GM18520 (cell line): ENCODE results near the gene LTC4S.
"Not testable (repeated sequence)": the region's sequence is repeated elsewhere in the genome, so short reads cannot be mapped to it uniquely, and the experiment has no call there.

Experiments
- ATAC-seq: cut with Tn5 transposase; IDR thresholded peaks from one replicate; pipeline ENCODE4 v1.9.1; 2021; ENCODE audit not compliant: unreplicated experiment

Gene LTC4S

DNA sequence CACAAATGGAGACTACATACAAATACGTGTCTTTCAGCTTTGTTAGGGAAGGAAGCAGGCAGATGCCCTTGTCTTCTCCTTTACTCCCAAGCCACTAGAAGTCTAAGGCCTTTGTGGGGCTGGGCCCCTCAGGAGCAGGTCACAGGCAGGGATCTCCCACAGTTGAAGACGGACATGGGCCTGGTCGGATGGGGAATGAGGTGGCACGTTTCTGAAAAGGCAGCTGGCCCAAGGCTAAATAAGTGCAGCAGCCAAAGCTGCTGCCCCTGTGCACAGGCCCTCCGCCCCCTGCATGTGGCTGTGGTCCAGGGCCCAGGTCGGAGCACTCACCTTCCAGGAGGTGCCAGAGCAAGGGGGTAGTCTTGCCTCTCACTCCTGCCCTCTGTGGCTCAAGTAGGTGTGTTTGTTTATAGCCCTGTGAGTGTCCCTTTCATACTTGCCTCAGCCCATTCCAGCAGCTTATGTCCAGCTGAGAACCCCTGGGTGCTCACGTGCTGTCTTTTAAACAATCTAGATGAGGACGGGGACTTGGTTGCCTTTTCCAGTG lies 28.7 kb downstream of the LTC4S start:
- ATAC-seq, result no peak

DNA sequence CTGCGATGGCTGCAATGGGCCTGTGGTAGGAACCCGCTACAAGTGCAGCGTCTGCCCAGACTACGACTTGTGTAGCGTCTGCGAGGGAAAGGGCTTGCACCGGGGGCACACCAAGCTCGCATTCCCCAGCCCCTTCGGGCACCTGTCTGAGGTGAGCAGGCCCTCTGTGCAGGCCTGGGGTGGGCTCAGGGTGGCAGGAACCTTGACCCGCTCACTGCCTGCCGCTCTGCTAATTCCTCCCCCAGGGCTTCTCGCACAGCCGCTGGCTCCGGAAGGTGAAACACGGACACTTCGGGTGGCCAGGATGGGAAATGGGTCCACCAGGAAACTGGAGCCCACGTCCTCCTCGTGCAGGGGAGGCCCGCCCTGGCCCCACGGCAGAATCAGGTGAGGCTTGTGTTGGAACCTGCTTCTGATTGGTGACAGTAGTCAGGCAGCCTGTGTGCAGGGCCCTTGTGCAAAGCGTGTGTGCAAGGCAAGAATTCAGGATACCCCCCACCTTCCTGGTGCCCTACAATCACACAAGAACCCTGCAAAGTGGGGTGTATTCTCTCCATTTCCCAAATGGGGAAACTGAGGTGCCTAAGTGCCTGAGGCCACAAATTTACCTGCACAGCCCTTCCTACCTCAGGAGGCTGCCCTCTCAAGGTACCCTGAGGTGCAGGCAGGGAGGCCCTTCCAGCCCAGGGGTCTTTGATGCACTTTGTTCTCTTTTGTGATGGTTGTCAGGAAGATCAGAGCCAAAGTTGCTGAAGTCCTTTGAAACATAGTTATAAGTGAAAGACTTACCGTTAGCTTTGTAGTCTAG lies 30.4 kb downstream of the LTC4S start:
- no peak for ATAC-seq

DNA sequence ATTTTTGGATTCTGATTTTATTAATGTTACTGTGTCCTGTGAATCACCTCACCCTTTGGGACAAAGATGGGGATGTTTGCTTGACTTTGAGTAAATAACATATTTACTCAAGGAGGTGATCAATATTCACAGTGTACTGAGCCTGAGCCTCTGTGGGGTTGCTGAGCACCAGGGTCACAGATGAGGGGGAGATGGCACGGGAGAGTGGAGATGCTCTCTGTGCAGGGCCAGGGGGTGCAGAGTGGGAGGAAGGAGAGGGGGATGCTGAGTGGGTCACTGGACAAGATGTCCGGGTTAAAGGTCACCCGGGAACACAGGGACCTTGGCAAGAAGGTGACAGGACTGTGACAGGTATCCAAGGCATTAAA lies 30.9 kb downstream of the LTC4S start:
- no peak for ATAC-seq

DNA sequence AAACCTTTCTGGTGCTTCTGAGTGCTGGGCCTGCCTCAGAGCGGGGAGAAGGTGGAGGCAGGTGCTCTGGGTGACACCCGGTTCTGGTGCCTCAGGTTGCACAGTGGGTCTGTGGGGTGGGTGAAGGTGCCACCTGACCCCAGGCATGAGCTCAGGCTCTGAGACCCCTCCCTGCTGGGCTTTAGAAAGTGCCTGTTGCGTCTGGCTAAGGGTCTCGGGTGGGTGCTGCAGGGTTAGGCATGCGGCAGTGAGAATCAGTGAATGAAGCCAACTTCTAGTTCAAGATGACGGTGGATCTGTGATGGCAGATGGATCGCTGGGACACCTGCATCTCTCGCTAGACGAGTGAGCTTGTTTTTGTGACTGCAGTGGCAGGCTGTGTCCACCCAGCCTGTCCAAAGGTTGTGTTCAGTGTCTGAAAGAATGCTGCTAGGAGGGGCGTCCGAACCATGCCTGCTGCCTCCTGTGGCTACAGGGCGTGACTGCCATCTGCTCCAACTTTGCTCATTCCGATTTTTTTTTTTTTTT lies 31.9 kb downstream of the LTC4S start:
- no peak for ATAC-seq

DNA sequence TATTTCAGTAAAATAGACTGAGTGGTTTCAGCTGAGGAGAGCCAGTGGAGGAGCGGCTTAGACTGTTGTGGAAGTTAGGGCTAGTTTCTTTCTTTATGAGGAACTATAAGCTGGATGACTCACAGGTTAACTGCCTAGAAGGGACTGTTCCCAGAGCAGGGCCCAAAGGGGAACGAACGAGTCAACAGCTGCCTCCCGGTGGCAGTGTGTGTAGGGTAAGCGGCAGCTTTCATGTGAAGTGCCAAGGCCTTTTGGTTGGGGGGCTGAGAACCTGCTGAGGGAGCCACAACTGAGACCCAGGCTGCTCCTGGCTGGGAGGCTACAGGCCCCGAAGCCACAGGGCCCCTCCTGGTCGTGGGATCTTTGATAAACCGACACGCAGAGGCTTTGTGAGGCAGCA lies 33.9 kb downstream of the LTC4S start:
- no peak for ATAC-seq

DNA sequence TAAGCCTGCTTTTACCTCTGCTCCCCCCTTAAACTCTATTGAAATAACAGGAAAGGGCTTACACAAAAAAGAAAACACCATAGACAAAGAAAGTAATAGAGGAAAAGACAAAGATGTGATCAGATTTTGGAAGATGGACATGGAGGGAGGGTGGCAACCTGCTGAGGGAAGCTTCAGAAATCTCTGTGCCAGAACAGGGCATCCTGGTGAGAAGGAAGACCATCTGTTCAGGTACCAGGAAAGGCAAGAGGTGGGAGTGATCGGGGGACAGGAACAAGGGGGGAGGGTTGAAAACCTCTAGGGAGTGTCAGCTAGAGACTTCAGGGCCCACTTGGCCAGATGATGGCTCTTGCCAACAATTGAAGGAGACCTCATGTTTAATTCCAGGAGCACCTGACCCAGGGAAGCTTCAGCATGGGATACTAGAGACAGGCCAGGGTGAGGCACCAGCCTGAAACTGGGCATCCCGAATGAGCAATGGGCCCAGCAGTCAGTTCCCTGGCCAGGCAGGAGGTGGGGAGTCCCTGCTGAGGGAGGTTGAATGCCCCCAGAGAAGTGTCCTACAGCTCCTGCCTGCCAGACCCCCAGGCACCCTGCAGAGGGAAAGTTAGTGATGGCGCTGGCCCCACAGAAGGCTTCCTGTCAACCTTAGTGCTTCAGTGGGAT lies 35.1 kb downstream of the LTC4S start:
- no peak for ATAC-seq

DNA sequence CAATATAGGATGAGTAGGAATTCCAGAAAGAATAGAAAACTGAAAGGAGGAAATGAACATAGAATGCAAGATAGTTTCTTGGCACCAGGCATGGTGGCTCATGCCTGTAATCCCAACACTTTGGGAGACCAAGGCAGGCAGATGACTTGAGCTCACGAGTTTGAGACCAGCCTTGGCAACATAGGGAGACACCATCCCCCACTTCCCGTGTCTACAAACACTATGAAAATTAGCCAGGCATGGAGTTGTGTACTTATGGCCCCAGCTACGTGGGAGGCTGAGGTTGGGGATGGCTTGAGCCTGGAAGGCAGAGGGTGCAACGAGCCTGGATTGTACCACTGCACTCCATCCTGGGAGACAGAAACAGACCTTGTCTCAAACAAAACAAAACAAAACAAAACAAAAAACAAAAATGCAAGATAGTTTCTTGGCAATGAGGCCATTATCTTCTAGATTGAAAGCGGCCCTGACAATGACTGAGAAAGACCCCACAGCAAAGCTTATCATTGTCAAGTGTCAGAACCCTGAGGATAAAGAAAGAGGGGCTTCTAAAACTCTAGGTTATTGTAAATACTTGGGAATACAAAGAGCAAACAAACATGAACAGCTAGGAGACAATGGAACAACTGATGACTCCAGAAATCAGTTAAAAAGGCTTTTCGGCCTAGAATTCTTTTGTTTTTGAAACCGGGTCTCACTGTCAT lies 36.1 kb downstream of the LTC4S start:
- no peak for ATAC-seq

DNA sequence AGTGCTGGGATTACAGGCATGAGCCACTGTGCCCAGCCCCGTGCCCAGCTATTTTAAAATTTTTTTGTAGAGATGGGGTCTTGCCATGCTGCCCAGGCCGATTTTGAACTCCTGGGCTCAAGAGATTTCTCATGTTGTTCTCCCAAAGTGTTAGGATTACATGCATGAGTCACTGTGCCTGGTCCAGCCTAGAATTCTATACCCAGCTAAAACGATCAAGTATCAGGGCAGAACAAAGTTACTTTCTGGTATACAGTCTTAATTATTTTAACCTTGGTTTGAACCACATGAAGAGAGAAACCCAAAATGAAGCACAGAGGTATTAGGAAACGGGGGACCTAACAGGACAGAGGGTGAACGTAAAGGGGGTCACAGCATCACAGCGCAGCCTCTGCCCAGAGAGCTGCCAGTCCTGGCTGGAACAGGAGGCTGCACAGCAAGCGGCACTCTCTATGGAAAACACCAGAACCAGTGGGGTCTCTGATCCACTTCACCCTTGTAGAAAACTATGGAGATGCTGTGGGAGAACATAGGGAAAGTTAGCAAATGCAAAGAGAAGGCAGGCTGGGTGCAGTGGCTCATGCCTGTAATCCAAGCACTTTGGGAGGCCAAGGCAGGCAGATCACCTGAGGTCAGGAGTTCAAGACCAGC lies 37.2 kb downstream of the LTC4S start:
- ATAC-seq, result no peak

DNA sequence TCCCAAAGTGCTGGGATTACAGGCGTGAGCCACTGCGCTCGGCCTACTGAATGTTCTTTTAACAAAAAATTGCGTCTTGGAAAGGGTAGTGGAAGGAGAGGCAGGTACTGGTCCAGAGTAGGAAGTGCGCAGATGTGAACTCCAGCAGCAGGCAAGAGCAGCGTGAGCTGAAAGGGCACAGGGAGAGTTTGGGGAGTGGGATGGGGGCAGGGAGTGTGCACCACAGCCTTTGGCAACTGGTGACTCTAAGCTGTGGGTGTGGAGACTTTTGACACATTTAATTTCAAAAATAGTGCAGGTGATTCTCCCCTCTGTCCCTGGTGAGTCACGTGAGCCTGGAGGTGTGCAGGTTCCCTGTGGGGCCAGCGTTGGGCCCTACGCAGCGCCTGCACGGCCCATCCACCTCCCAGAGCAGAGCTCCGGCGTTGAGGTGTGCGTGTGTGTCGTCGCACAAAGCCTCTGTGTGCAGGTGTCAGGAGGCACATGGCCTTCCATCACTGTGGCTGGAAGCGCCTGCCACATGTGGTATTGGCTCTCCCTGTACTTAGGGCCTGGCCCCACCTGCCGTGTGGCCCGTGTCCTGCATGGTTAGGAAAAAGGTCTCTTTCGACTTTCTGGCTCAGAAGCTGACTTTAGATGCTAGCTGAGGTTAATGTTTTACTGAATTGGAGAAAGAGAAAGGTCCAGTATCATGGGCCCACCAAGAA lies 38.4 kb downstream of the LTC4S start:
- ATAC-seq, result no peak

DNA sequence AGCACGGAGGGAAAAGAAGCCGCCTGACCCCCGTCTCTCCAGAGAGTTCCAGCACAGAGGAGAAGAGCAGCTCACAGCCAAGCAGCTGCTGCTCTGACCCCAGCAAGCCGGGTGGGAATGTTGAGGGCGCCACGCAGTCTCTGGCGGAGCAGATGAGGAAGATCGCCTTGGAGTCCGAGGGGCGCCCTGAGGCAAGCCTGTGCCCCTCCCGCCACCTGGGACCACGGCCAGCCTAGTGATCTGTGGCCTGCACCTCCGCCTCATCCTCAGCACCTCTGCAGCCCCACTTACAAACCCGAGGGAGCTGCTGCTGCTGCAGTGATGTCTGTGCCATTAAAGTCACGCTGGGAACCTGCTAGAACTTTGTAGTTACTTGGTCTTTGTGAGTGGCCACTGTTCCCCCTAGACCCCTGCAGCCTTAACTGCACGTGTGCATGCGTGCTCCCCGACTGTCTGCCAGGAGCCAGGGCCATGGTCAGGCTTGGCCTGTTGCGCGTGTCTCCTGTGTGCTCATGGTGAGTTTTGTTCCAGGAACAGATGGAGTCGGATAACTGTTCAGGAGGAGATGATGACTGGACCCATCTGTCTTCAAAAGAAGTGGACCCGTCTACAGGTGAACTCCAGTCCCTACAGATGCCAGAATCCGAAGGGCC lies 39.4 kb downstream of the LTC4S start:
- ATAC-seq, result no peak

DNA sequence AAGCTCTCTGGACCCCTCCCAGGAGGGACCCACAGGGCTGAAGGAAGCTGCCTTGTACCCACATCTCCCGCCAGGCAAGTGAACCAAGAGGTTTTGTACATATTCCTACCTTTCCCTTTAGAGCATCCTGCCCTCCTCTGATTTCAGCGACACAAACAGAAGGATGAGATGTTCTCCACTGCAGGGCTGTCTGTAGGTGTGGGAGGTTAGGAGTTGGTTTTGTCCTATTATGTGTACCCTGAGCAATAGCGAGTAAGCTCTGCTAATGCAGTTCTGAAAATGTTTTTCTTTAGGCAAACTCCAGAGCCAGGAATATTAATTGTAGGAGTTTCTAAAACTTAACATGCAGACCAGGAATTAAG lies 39.9 kb downstream of the LTC4S start:
- ATAC-seq, result no peak

DNA sequence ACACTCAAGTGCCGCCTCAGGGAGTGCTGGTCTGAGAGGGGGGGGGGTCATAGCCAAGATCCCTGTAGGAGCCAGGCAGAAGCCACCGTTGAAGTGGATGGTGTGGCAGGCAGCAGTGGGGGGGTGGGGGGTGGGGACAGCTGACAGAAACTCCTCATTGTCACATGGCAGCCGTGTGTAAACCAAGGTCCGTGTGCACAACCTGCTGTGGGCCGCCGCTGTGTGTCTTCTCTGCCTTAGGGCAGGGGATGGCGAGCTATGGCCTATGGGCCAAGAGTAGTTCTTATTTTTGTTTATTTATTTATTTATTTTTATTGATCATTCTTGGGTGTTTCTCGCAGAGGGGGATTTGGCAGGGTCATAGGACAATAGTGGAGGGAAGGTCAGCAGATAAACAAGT lies 40.3 kb downstream of the LTC4S start:
- ATAC-seq, result no peak

DNA sequence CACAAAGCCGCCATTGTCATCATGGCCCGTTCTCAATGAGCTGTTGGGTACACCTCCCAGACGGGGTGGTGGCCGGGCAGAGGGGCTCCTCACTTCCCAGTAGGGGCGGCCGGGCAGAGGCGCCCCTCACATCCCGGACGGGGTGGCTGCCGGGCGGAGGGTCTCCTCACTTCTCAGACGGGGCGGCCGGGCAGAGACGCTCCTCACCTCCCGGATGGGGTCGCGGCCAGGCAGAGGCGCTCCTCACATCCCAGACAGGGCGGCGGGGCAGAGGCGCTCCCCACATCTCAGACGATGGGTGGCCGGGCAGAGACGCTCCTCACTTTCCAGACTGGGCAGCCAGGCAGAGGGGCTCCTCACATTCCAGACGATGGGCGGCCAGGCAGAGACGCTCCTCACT lies 41.1 kb downstream of the LTC4S start:
- not testable (repeated sequence) for ATAC-seq

DNA sequence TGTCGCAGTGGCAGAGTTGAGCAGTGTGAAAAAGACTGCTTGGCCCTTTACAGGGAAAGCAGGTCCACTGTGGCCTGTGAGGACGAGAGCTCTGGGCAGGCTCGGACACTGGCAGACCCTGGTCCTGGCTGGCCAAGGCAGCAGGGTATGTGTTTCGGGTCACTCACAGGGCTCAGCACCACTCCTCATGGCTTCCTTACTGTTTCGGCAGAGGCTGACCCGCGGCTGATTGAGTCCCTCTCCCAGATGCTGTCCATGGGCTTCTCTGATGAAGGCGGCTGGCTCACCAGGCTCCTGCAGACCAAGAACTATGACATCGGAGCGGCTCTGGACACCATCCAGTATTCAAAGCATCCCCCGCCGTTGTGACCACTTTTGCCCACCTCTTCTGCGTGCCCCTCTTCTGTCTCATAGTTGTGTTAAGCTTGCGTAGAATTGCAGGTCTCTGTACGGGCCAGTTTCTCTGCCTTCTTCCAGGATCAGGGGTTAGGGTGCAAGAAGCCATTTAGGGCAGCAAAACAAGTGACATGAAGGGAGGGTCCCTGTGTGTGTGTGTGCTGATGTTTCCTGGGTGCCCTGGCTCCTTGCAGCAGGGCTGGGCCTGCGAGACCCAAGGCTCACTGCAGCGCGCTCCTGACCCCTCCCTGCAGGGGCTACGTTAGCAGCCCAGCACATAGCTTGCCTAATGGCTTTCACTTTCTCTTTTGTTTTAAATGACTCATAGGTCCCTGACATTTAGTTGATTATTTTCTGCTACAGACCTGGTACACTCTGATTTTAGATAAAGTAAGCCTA lies 42.6 kb downstream of the LTC4S start:
- ATAC-seq, result no peak

DNA sequence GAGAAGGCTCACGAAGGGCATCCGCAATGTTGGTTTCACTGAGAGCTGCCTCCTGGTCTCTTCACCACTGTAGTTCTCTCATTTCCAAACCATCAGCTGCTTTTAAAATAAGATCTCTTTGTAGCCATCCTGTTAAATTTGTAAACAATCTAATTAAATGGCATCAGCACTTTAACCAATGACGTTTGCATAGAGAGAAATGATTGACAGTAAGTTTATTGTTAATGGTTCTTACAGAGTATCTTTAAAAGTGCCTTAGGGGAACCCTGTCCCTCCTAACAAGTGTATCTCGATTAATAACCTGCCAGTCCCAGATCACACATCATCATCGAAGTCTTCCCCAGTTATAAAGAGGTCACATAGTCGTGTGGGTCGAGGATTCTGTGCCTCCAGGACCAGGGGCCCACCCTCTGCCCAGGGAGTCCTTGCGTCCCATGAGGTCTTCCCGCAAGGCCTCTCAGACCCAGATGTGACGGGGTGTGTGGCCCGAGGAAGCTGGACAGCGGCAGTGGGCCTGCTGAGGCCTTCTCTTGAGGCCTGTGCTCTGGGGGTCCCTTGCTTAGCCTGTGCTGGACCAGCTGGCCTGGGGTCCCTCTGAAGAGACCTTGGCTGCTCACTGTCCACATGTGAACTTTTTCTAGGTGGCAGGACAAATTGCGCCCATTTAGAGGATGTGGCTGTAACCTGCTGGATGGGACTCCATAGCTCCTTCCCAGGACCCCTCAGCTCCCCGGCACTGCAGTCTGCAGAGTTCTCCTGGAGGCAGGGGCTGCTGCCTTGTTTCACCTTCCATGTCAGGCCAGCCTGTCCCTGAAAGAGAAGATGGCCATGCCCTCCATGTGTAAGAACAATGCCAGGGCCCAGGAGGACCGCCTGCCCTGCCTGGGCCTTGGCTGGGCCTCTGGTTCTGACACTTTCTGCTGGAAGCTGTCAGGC lies 43.6 kb downstream of the LTC4S start:
- no peak for ATAC-seq

DNA sequence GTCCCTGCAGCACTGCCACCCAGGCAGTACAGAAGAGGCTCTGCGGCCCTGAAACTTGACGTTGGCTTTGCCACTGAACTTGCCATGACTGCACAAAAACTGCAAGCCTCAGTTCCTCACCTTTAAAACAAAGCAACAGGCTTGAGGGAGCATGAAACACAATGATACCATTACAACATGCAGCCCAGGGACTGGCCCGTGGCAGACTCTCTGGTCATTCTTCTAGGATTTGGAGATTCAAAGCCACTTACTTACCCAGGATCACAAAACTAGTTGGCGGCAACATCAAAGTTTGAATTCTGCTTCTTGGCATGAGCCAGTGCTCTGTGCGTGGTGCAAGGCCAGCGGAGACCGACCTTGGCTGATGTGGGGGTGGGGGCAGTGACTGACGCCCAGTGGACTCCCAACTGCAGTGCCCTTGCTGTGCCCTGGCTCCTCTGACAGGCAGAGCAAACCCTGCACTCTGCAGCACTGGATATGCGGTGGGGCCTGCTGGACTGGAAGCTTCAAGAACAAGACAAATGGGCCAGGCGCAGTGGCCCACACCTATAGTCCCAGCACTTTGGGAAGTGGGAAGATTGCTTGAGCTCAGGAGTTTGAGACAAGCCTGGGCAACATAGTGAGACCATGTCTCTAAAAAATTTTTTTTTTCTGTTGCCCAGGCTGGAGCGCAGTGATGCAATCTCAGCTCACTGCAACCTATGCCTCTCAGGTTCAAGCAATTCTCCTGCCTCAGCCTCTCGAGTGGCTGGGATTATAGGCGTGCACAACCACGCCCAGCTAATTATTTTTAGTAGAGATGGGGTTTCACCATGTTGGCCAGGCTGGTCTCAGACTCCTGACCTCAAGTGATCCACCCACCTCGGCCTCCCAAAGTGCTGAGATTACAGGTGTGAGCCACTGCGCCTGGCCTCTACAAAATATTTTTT lies 45.8 kb downstream of the LTC4S start:
- no peak for ATAC-seq

DNA sequence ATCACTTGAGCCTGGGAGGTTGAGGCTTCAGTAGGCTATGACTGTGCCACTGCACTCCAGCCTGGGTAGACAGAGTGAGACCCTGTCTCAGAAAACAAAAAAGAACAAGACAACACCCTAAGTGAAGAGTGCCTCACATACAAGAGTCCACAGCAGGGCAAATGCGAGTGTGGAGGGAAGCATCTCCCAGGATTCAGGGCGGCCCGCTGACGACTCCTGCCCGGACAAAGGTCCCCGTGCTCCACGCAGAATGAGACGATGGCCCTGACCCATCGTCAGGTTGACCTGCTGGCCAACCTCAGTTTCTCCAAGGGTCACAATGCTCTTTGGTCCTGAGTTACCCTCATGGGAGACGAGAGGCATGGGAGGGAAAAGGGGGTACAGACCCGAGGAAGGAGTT lies 46.5 kb downstream of the LTC4S start:
- no peak for ATAC-seq
